ENCODE results near the gene NLRP5. TPM values are rescaled to one million over a fixed set of nuclear protein-coding genes. Genes with fewer than 3 reads are reported as not detected.

NLRP5 gene
- polyA plus RNA-seq, 2 of the 4 experiments (the other 2 are of a cell fraction) = not detected

GRCh38 chr19:55993492-55993891 lies 6.9 kb downstream of the NLRP5 start:
- POLR2A ChIA-PET = no interaction called here
- CTCF ChIA-PET = interaction anchor here (0.6 to 1.4 kb wide), 2 partner anchors 10 to 144 kb away, joined by 3 read pairs; no protein-coding TSS in a partner anchor
- peaks cover 12% of the 10 kb centered on the region; the same call in 1 of the 3 replicates for H3K9me3 ChIP-seq
- no peak overlapping the region for H3K27ac ChIP-seq
- no peaks in the 10 kb centered on the region for H3K4me1 ChIP-seq
- ATAC-seq (no peak), FAIRE-seq (no peak), DNase-seq (ENCODE audit: low read depth in 1 of 2, low spot score in 1 of 2) (no peak)
- TF ChIP-seq RAD21 (conservative IDR thresholded peaks at IDR 0.05 in 1 of 2, IDR thresholded peaks at IDR 0.05 in 1 of 2) = no peak
- TF ChIP-seq CHD2 (IDR thresholded peaks at IDR 0.05; ENCODE audit: low read length, partially characterized antibody) = no peak
- TF ChIP-seq FOXS1 (CRISPR knock-in tag; IDR thresholded peaks at IDR 0.05) = no peak
- no peak for TF ChIP-seq GATA3 (IDR thresholded peaks at IDR 0.05; ENCODE audit: borderline replicate concordance)
- no peak for TF ChIP-seq SMC3 (IDR thresholded peaks at IDR 0.05)
- no peak for TF ChIP-seq HEYL (CRISPR knock-in tag; IDR thresholded peaks at IDR 0.05)
- TF ChIP-seq ZC3H11A (IDR thresholded peaks at IDR 0.05) = no peak
- no peak for TF ChIP-seq MAFK (IDR thresholded peaks at IDR 0.05; ENCODE audit: partially characterized antibody)
- TF ChIP-seq NR3C1 (IDR thresholded peaks at IDR 0.05) = no peak
- TF ChIP-seq CBX8 (IDR thresholded peaks at IDR 0.05) = no peak
- TF ChIP-seq KDM5A (IDR thresholded peaks at IDR 0.05) = no peak
- no peak for TF ChIP-seq KDM1A (IDR thresholded peaks at IDR 0.05; ENCODE audit: low read depth)
- no peak for TF ChIP-seq FOSL2 (IDR thresholded peaks at IDR 0.05)
- TF ChIP-seq FOSL2 (CRISPR knock-in tag; IDR thresholded peaks at IDR 0.05) = no peak
- WGBS (ENCODE audit: missing lambda C conversion rate) = 0% methylated on average over 1 of the region's 1 CpG
- no peak overlapping the region for H3K4me3 ChIP-seq
- no peak overlapping the region for H3K4me2 ChIP-seq

GRCh38 chr19:56014765-56015164 lies 28.2 kb downstream of the NLRP5 start:
- CTCF ChIA-PET = no interaction called here
- POLR2A ChIA-PET = no interaction called here
- 0% methylated on average over 1 of the region's 1 CpG for whole genome bisulfite sequencing (ENCODE audit: missing lambda C conversion rate)
- Histone ChIP-seq H3K4me3 (no peak overlapping the region), H3K27ac (no peak overlapping the region), H3K4me2 (no peak overlapping the region), H3K4me1 (no peaks in the 10 kb centered on the region), H3K9me3 (peaks cover 9% of the 10 kb centered on the region; the same call in 2 of the 3 replicates)
- FAIRE-seq (peak; percentile 59), DNase-seq (ENCODE audit: low read depth in 1 of 2, low spot score in 1 of 2) (no peak), ATAC-seq (no peak)
- TF ChIP-seq NPAS2 (CRISPR knock-in tag; IDR thresholded peaks at IDR 0.05; ENCODE audit: borderline replicate concordance) (no peak), MAFK (IDR thresholded peaks at IDR 0.05; ENCODE audit: partially characterized antibody) (peak; percentile 62)

- WGBS (ENCODE audit: missing lambda C conversion rate) = under 1% methylated on average over 5 of the region's 5 CpGs
- FAIRE-seq (no peak), ATAC-seq (no peak), DNase-seq (ENCODE audit: low read depth in 1 of 2, low spot score in 1 of 2) (no peak)
- peaks cover 9% of the 10 kb centered on the region; the same call in 2 of the 3 replicates for H3K9me3 ChIP-seq
- CTCF ChIA-PET = interaction anchor here (0.7 kb wide), 1 partner anchor 23 kb away, joined by 3 read pairs; no protein-coding TSS in a partner anchor
- H3K4me2 ChIP-seq = no peak overlapping the region
- TF ChIP-seq JUNB (IDR thresholded peaks at IDR 0.05) (no peak), TP53 (CRISPR knock-in tag; IDR thresholded peaks at IDR 0.05) (no peak), ZC3H11A (IDR thresholded peaks at IDR 0.05) (no peak), PHF8 (IDR thresholded peaks at IDR 0.05; ENCODE audit: borderline replicate concordance, low read depth) (no peak), KDM1A (IDR thresholded peaks at IDR 0.05; ENCODE audit: low read depth) (no peak), MAZ (IDR thresholded peaks at IDR 0.05; ENCODE audit: borderline replicate concordance, low read depth, low read length) (no peak), HMGXB4 (CRISPR knock-in tag; IDR thresholded peaks at IDR 0.05; ENCODE audit: borderline replicate concordance) (no peak), MAFK (IDR thresholded peaks at IDR 0.05; ENCODE audit: partially characterized antibody) (no peak), NPAS2 (CRISPR knock-in tag; IDR thresholded peaks at IDR 0.05; ENCODE audit: borderline replicate concordance) (no peak), USF2 (IDR thresholded peaks at IDR 0.05) (no peak), REST (IDR thresholded peaks at IDR 0.05) (peak; percentile 94), EHMT2 (IDR thresholded peaks at IDR 0.05; ENCODE audit: low read depth) (peak; percentile 84; the same call in 1 of the 2 replicates), HOXB5 (CRISPR knock-in tag; IDR thresholded peaks at IDR 0.05) (no peak)
- no peak overlapping the region for H3K27ac ChIP-seq
- no peak overlapping the region for H3K4me3 ChIP-seq
- POLR2A ChIA-PET = no interaction called here
- H3K4me1 ChIP-seq = no peaks in the 10 kb centered on the region
These were observed 29.2 kb downstream of the NLRP5 start for GRCh38 chr19:56015756-56016155.
